Urinary bladder (tissue), 4 donors: ENCODE measurements around the gene ADAMTS8. TPM values are rescaled to one million over a fixed set of nuclear protein-coding genes. Genes with fewer than 3 reads are reported as not detected.

Source experiments
- DNase-seq: peaks from one replicate; pipeline ENCODE4 v3.0.0-alpha.2; 2015; ENCODE audit errors: extremely low spot score
- H3K27ac ChIP-seq: one replicate; pipeline ENCODE4 v1.5.1; 2013; ENCODE audit warnings: low read depth, mild to moderate bottlenecking, moderate library complexity
- H3K36me3 ChIP-seq: one replicate; pipeline ENCODE4 v1.6.1; 2013; ENCODE audit warnings: mild to moderate bottlenecking, moderate library complexity; ENCODE audit not compliant: insufficient read depth
- H3K4me1 ChIP-seq: one replicate; pipeline ENCODE4 v1.6.1; 2013; ENCODE audit warnings: mild to moderate bottlenecking, moderate library complexity; ENCODE audit not compliant: insufficient read depth
- H3K4me3 ChIP-seq: one replicate; pipeline ENCODE4 v1.5.1; 2013; ENCODE audit warnings: low read depth, low read length
- WGBS: extraction: QIAGEN DNeasy Blood & Tissue Kit; methylation state at CpG from one replicate; pipeline ENCODE4 v1.1.7; 2013; 5-methylcytosine and 5-hydroxymethylcytosine counted together
- polyA plus RNA-seq: library from polyadenylated mRNA; stranded (reverse); fragments of 200-250 nt; gene quantifications from one replicate; pipeline ENCODE4 v1.2.3, GENCODE V29; 2013
- total RNA-seq: library from RNA; depleted of rRNA; stranded (reverse); fragments of >200 nt; gene quantifications from one replicate; pipeline ENCODE4 v1.2.3, GENCODE V29; 2014
- donor health status: healthy with polysubstance abuse.
- donor health status: healthy.

Gene ADAMTS8
- total and polyA plus RNA-seq, 2 donors = 8.9 to 17.9 TPM

GRCh38 chr11:130379276-130379675 is 49.1 kb downstream of the ADAMTS8 start:
- Histone ChIP-seq H3K27ac (no peak overlapping the region), H3K36me3 (no peaks in the 10 kb centered on the region), H3K4me1 (no peaks in the 10 kb centered on the region), H3K4me3 (no peak overlapping the region)
- WGBS = 94% methylated on average over 5 of the region's 5 CpGs
- no peak for DNase-seq

- Histone ChIP-seq H3K4me3 (no peak overlapping the region), H3K36me3 (no peaks in the 10 kb centered on the region), H3K4me1 (no peaks in the 10 kb centered on the region), H3K27ac (no peak overlapping the region)
- DNase-seq = no peak
- WGBS = 49% methylated on average over 10 of the region's 10 CpGs
Observed at GRCh38 chr11:130370845-130371590, 57.4 kb downstream of the ADAMTS8 start.

- 87% methylated on average over 4 of the region's 4 CpGs for WGBS
- no peak for DNase-seq
- H3K4me3 ChIP-seq = no peak overlapping the region
- H3K4me1 ChIP-seq = no peaks in the 10 kb centered on the region
- H3K36me3 ChIP-seq = no peaks in the 10 kb centered on the region
- no peak overlapping the region for H3K27ac ChIP-seq
Observed at GRCh38 chr11:130369713-130370112, 58.7 kb downstream of the ADAMTS8 start.

- Histone ChIP-seq H3K4me1 (no peaks in the 10 kb centered on the region), H3K27ac (no peak overlapping the region), H3K4me3 (no peak overlapping the region), H3K36me3 (no peaks in the 10 kb centered on the region)
- DNase-seq = no peak
- WGBS = 78% methylated on average over 6 of the region's 6 CpGs
Observed at GRCh38 chr11:130369141-130369691, 59.2 kb downstream of the ADAMTS8 start.

- H3K36me3 ChIP-seq = no peaks in the 10 kb centered on the region
- H3K4me1 ChIP-seq = no peaks in the 10 kb centered on the region
- no peak for DNase-seq
- no peak overlapping the region for H3K27ac ChIP-seq
- no peak overlapping the region for H3K4me3 ChIP-seq
Observed at GRCh38 chr11:130359419-130359818, 69.0 kb downstream of the ADAMTS8 start.

GRCh38 chr11:130358398-130358797 is 70.0 kb downstream of the ADAMTS8 start:
- Histone ChIP-seq H3K4me1 (no peaks in the 10 kb centered on the region), H3K27ac (no peak overlapping the region), H3K36me3 (no peaks in the 10 kb centered on the region), H3K4me3 (no peak overlapping the region)
- no peak for DNase-seq

Other genes starting within 250 kb of the ADAMTS8 start
- 85.6 TPM for gene ZBTB44, start 113.7 kb downstream of the ADAMTS8 start, total RNA-seq
- gene ZBTB44, start 113.7 kb downstream of the ADAMTS8 start, polyA plus RNA-seq = 12.1 TPM
- 16.4 TPM for gene ADAMTS15, start 20.0 kb upstream of the ADAMTS8 start, total RNA-seq
- gene ADAMTS15, start 20.0 kb upstream of the ADAMTS8 start, polyA plus RNA-seq = 29.8 TPM